GM12878 (cell line): ENCODE data around the gene PTPRJ. TPM values are rescaled to one million over a fixed set of nuclear protein-coding genes. Genes with fewer than 3 reads are reported as not detected.

Experiments used
- ATAC-seq: fragments of 200-7000 bp; cut with Tn5 transposase; 3 replicates; pipeline ENCODE4 v1.9.1; 2020; ENCODE audit warnings: mild to moderate bottlenecking, moderate library complexity
- BruUV-seq: library from RNA; stranded (reverse); fragments of 400-500 nt; replicated peaks from 2 replicates; lab custom pipeline; 2021; lab: Mats Ljungman, UMichigan
- CTCF ChIA-PET: fragments of 300-600 bp; sonication (Branson Sonifier 250); formaldehyde crosslinking; extraction: SDS; loops from one replicate; lab custom pipeline; 2021; ENCODE audit warnings: inconsistent platforms; lab: Yijun Ruan, JAX
- POLR2A ChIA-PET: fragments of 350-600 bp; formaldehyde crosslinking; extraction: SDS; loops from one replicate; lab custom pipeline; 2021; ENCODE audit warnings: inconsistent platforms; lab: Charles Lee
- RAD21 ChIA-PET: fragments of 300-600 bp; sonication (Branson Sonifier 250); formaldehyde crosslinking; loops from one replicate; lab custom pipeline; 2023; ENCODE audit warnings: antibody characterized with exemption; ENCODE audit not compliant: unreplicated experiment; lab: Charles Lee
- SMC1A ChIA-PET: fragments of 300-600 bp; sonication (Branson Sonifier 250); formaldehyde crosslinking; loops from one replicate; lab custom pipeline; 2023; ENCODE audit not compliant: unreplicated experiment, uncharacterized antibody; lab: Charles Lee
- DNase-seq: peaks from one replicate; pipeline ENCODE4 v3.0.0-alpha.2; 2011; ENCODE audit warnings: low read depth, low spot score
- FAIRE-seq: peaks from 3 replicates; lab custom pipeline; 2011; peaks lifted over from hg19 to GRCh38; lab: Jason Lieb, UNC
- H2AFZ ChIP-seq: 2 replicates; pipeline ENCODE4 v1.6.0; 2011; ENCODE audit warnings: low read depth, low read length, control low read depth; ENCODE audit not compliant: control insufficient read depth
- H3K27ac ChIP-seq: 2 replicates; pipeline ENCODE4 v1.5.1; 2011; ENCODE audit warnings: control low read depth; ENCODE audit not compliant: control insufficient read depth, insufficient read depth
- H3K27me3 ChIP-seq, 2 experiments: replicated peaks in 1 of 2; 2 replicates each; pipeline versions ENCODE4 v1.6.0 to v1.6.1; 2011; ENCODE audit warnings: low read length in 1 of 2; ENCODE audit not compliant: control insufficient read depth in 2 of 2, insufficient read depth in 2 of 2
- H3K36me3 ChIP-seq, 2 experiments: 2 replicates each; pipeline ENCODE4 v1.5.1; 2011; ENCODE audit warnings: low read length in 1 of 2; ENCODE audit not compliant: control insufficient read depth in 2 of 2, insufficient read depth in 2 of 2
- H3K4me1 ChIP-seq: 2 replicates; pipeline ENCODE4 v1.6.1; 2011; ENCODE audit warnings: mild to moderate bottlenecking, low read length, moderate library complexity, mixed read lengths; ENCODE audit not compliant: control insufficient read depth, insufficient read depth
- H3K4me2 ChIP-seq: 2 replicates; pipeline ENCODE4 v1.6.0; 2011; ENCODE audit warnings: control low read depth; ENCODE audit not compliant: control insufficient read depth, insufficient read depth
- H3K4me3 ChIP-seq: fragments of 200-600 bp; sonication (generic); 2 replicates; pipeline ENCODE4 v1.5.1; 2016
- H3K79me2 ChIP-seq: 2 replicates; pipeline ENCODE4 v1.6.0; 2011; ENCODE audit warnings: low read length; ENCODE audit not compliant: control insufficient read depth, insufficient read depth
- H3K9ac ChIP-seq: 2 replicates; pipeline ENCODE4 v1.8.0; 2011; ENCODE audit warnings: low read length, control low read depth, mixed read lengths; ENCODE audit not compliant: control insufficient read depth, insufficient read depth
- H3K9me3 ChIP-seq: replicated peaks from 3 replicates; pipeline ENCODE4 v1.5.1; 2011; ENCODE audit warnings: mild to moderate bottlenecking, low read length; ENCODE audit not compliant: control insufficient read depth, insufficient read depth
- H4K20me1 ChIP-seq: 2 replicates; pipeline ENCODE4 v1.6.0; 2011; ENCODE audit not compliant: control insufficient read depth, insufficient read depth
- CBX3 ChIP-seq: fragments of 200-600 bp; sonication (generic); IDR thresholded peaks from 2 replicates; pipeline ENCODE4 v1.6.1; 2016; ENCODE audit warnings: low read depth, borderline replicate concordance
- CBX5 ChIP-seq: sonication (generic); IDR thresholded peaks from 2 replicates; pipeline ENCODE4 v1.6.1; 2016; ENCODE audit warnings: low read depth, moderate library complexity, mild to moderate bottlenecking, inconsistent platforms
- ETV6 ChIP-seq, 2 experiments: fragments of 450-650 bp in 1 of 2; IDR thresholded peaks in 1 of 2; conservative IDR thresholded peaks in 1 of 2; 2 replicates each; pipeline ENCODE4 v1.6.1; 2014; ENCODE audit warnings: antibody characterized with exemption in 1 of 2, borderline replicate concordance in 1 of 2, low read depth in 1 of 2, mild to moderate bottlenecking in 1 of 2, moderate library complexity in 1 of 2
- HSF1 ChIP-seq: fragments of 150-350 bp; IDR thresholded peaks from 2 replicates; pipeline ENCODE4 v1.6.1; 2014; ENCODE audit warnings: mild to moderate bottlenecking, low read depth, low read length
- LARP7 ChIP-seq: fragments of 450-650 bp; IDR thresholded peaks from 2 replicates; pipeline ENCODE4 v1.6.1; 2017; ENCODE audit warnings: mild to moderate bottlenecking
- NFYB ChIP-seq: IDR thresholded peaks from 2 replicates; pipeline ENCODE4 v1.6.1; 2011; ENCODE audit warnings: low read depth, mild to moderate bottlenecking, low read length, improper control_type of control experiment, moderate library complexity; ENCODE audit not compliant: insufficient read depth
- POLR2AphosphoS5 ChIP-seq: IDR thresholded peaks from 2 replicates; pipeline ENCODE4 v1.6.1; 2011; ENCODE audit warnings: mild to moderate bottlenecking, low read length, inconsistent platforms
- REST ChIP-seq: IDR thresholded peaks from 2 replicates; pipeline ENCODE4 v1.6.1; 2012; ENCODE audit warnings: mild to moderate bottlenecking, low read depth, low read length
- ZBED1 ChIP-seq: IDR thresholded peaks from 2 replicates; pipeline ENCODE4 v1.6.1; 2016; ENCODE audit warnings: borderline replicate concordance
- WGBS: methylation state at CpG from one replicate; pipeline ENCODE4 v1.1.6; 2016; ENCODE audit warnings: low lambda C conversion rate; ENCODE audit not compliant: insufficient replicate concordance, insufficient coverage; ENCODE audit errors: missing lambda C conversion rate; 5-methylcytosine and 5-hydroxymethylcytosine counted together
- in situ Hi-C: fragments of 300-500 bp; cut with MboI; formaldehyde crosslinking; loops from 9 replicates; pipeline ENCODE4 v1.14.3; 2018; ENCODE audit warnings: mixed read lengths
- intact Hi-C: fragments of 100-400 bp; cut with micrococcal nuclease; formaldehyde crosslinking; loops from one replicate; pipeline ENCODE4 v1.14.2; 2022; ENCODE audit not compliant: unreplicated experiment
- polyA plus RNA-seq, 11 experiments: library from polyadenylated mRNA; depleted of rRNA in 4 of 11; unstranded in 6 of 11; stranded (reverse) in 5 of 11; fragments of >200 nt; fragmentation: Nextera tagmentation in 4 of 11; fragmentation: Illumina TruSeq in 1 of 11; extraction: Ambion mirVana in 4 of 11; extraction: Trizol in 1 of 11; gene quantifications; 1 replicate in 1 of 11; 2 replicates in 10 of 11; pipeline versions ENCODE4 v1.2.1 to v1.2.3, GENCODE V29; 2011 to 2016; ENCODE audit warnings: inconsistent platforms in 2 of 11, missing spikeins in 2 of 11, low read depth in 1 of 11
- total RNA-seq, 4 experiments: library from RNA; depleted of rRNA in 3 of 4; stranded (reverse); fragments of >200 nt in 3 of 4; fragmentation: Illumina TruSeq in 1 of 4; extraction: Trizol in 1 of 4; gene quantifications; 2 replicates each; pipeline versions ENCODE4 v1.2.1 to v1.2.3, GENCODE V29; 2013 to 2021

PTPRJ gene
- total and polyA plus RNA-seq, 10 of the 15 experiments (the other 5 are each of a cell fraction or from before 2014, with no cell fraction given), result 0.22 to 22.4 (median 7.4) TPM

- TF ChIP-seq REST (no peak), LARP7 (no peak), ZBED1 (no peak), NFYB (no peak)
Observed at GRCh38 chr11:48028914-48029680, 48.7 kb downstream of the PTPRJ start (continued).

- H3K27ac ChIP-seq, result no peak overlapping the region
- 83% methylated on average over 6 of the region's 6 CpGs for WGBS
- ATAC-seq (no peak), DNase-seq (no peak), FAIRE-seq (no peak)
- H4K20me1 ChIP-seq, result no peaks in the 10 kb centered on the region
- RAD21 ChIA-PET, result no interaction called here
- TF ChIP-seq ETV6 (conservative IDR thresholded peaks at IDR 0.05 in 1 of 2, IDR thresholded peaks at IDR 0.05 in 1 of 2; ENCODE audit: borderline replicate concordance in 1 of 2, low read depth in 1 of 2) (no peak), CBX5 (no peak), POLR2AphosphoS5 (no peak), CBX3 (no peak), HSF1 (no peak)
- H3K79me2 ChIP-seq, result peaks cover 2% of the 10 kb centered on the region; the same call in 1 of the 2 replicates
- H3K27me3 ChIP-seq, result no peaks in the 10 kb centered on the region
- H3K4me1 ChIP-seq, result peaks cover 31% of the 10 kb centered on the region
- no peak overlapping the region for H3K4me2 ChIP-seq
- intact Hi-C loops (no loop called here), in situ Hi-C loops (no loop called here)
- BruUV-seq, result no TSS peak
- SMC1A ChIA-PET, result interaction anchor here (1.2 kb wide), 1 partner anchor 79 kb away, joined by 3 read pairs; no protein-coding TSS in a partner anchor
- no peak overlapping the region for H2AFZ ChIP-seq
- no peaks in the 10 kb centered on the region; a peak in 1 of 4 replicates for H3K36me3 ChIP-seq
- POLR2A ChIA-PET, result no interaction called here
- H3K4me3 ChIP-seq, result no peak overlapping the region
- no peaks in the 10 kb centered on the region for H3K9me3 ChIP-seq
- H3K9ac ChIP-seq, result no peak overlapping the region
- CTCF ChIA-PET, result no interaction called here
Observed at GRCh38 chr11:48029681-48030290, 49.4 kb downstream of the PTPRJ start.
